HFF-Myc (cell line): Measurements from ENCODE around the gene DLGAP1.

Experiments used
- DNase-seq: peaks from one replicate; pipeline ENCODE4 v3.0.0-alpha.2; 2011; ENCODE audit warnings: low read depth; ENCODE audit errors: extremely low read depth
- H3K4me3 ChIP-seq: replicated peaks from 2 replicates; pipeline ENCODE4 v1.5.1; 2011; ENCODE audit warnings: low read depth, mild to moderate bottlenecking, control low read depth, low read length
- TF ChIP-seq, protein P1 (sequence below): IDR thresholded peaks from 2 replicates; pipeline ENCODE4 v1.5.1; 2012; ENCODE audit warnings: mild to moderate bottlenecking, low read depth, low read length, control low read depth; ENCODE audit errors: missing control alignments

DLGAP1 gene

DNA sequence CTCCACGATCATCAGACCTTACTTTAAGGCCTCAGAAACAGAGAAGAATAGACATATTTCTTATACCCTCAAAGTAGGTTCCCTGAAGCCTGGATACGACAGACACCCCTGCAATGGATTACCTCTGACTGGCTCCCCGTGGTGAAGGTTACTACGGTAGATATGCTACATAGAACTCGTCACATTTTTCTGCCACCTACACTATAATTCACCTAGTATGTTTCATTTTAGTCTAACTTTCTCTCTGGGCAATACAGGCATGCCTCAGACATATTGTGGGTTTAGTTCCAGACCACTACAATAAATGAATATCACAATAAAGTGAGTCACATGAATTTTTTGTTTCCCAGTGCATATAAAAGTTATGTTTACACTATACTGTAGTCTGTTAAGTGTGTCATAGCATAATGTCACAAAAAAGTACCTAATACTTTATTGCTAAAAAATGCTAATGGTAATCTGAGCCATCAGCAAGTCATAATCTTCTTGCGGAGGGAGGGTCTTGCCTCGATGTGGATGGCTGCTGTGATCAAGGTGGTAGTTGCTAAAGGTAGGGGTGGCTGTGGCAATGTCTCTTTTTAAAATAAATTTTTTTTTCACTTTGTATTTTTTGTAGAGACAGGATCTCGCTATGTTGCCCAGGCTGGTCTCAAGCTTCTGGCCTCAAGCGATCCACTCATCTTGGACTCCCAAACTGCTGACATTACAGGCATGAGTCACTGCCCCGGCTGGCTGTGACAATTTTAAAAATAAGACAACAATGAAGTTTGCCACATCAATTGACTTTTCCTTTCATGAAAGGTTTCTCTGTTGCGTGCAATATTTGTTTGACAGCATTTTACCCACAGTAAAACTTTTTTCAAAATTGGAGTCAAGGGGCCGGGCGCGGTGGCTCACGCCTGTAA, 940.5 kb downstream of the DLGAP1 start:
- H3K4me3 ChIP-seq, result no peak overlapping the region
- TF ChIP-seq, protein P1, sequence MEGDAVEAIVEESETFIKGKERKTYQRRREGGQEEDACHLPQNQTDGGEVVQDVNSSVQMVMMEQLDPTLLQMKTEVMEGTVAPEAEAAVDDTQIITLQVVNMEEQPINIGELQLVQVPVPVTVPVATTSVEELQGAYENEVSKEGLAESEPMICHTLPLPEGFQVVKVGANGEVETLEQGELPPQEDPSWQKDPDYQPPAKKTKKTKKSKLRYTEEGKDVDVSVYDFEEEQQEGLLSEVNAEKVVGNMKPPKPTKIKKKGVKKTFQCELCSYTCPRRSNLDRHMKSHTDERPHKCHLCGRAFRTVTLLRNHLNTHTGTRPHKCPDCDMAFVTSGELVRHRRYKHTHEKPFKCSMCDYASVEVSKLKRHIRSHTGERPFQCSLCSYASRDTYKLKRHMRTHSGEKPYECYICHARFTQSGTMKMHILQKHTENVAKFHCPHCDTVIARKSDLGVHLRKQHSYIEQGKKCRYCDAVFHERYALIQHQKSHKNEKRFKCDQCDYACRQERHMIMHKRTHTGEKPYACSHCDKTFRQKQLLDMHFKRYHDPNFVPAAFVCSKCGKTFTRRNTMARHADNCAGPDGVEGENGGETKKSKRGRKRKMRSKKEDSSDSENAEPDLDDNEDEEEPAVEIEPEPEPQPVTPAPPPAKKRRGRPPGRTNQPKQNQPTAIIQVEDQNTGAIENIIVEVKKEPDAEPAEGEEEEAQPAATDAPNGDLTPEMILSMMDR, result no peak
- DNase-seq, result no peak

DNA sequence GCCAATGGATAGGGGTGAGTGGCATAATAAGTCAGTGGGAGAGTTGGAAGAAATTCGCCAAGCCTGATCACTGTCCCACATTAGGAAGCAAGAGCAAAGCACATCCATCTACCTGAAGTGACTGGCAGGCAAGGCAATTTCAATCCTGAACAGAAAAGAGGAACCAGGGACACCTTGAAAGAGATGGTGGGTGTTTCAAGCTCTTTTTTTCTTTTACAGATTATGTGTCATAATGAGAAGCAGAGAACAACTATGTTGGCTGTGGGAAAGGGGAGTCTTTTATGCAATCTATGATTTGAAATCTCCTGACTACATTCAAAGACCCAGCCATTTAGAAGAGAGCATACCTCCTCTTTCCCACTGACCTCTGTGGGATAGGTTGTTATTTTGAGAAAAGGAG, 941.6 kb downstream of the DLGAP1 start:
- H3K4me3 ChIP-seq, result no peak overlapping the region
- TF ChIP-seq, protein P1, result no peak
- no peak for DNase-seq

DNA sequence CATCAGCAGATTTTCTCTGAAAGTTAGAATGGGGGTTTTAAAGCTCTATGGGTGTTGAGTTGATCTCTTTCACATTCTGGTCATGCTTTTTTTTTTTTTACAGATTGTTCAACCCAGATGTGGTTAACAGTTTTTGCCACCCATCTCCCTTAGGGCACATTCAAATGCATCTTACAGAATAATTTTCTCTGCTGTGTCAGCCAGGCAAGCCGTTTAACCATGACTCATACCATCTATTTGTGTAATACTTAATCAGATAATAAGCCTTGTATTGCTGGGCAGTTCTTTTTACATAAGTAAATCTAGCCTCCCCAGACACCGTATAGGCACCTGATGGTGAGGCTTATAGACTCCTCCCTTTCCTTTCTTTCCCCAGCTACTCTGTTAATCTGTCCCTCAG, 943.1 kb downstream of the DLGAP1 start:
- no peak overlapping the region for H3K4me3 ChIP-seq
- DNase-seq, result peak; percentile 31
- TF ChIP-seq, protein P1, result no peak

DNA sequence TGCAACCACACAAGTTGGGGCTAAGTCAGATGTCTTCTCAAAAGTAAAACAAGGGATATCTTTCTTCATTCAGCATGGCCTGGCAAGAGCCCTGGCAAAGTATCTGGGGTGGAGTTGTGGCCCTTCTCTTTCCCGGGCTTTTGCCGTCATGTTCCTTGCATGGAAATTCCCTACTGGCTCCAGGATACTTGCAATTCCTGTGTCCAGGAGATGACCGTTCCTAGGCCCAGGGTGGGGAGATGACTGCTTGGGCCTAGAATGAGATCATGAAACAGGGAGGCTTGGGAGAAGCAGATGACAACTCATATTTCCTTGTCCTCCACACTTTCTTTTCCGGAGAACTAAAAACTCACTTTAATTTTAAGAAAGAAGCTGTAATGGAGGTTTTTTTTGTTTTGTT, 944.2 kb downstream of the DLGAP1 start:
- no peak overlapping the region for H3K4me3 ChIP-seq
- no peak for DNase-seq
- TF ChIP-seq, protein P1, result no peak

DNA sequence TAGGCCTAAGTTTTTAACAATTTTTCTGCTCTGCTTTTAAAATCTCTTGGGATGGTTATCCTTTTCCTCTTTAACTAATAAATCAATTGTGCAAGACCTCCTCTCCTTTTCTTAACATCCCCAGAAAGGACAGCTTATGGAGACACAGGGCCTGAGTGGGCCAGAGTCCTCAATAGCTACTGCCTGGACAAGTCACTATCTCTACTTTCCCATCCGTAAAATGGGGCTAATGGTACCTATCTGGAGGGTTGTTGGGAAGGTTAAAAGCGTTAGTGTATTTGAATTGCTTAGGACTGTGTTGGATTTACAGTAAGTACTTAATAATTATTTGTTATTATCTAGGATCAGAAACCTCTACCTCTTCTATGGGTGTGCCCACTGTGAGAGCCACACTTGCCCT, 945.1 kb downstream of the DLGAP1 start:
- TF ChIP-seq, protein P1, result no peak
- DNase-seq, result no peak

DNA sequence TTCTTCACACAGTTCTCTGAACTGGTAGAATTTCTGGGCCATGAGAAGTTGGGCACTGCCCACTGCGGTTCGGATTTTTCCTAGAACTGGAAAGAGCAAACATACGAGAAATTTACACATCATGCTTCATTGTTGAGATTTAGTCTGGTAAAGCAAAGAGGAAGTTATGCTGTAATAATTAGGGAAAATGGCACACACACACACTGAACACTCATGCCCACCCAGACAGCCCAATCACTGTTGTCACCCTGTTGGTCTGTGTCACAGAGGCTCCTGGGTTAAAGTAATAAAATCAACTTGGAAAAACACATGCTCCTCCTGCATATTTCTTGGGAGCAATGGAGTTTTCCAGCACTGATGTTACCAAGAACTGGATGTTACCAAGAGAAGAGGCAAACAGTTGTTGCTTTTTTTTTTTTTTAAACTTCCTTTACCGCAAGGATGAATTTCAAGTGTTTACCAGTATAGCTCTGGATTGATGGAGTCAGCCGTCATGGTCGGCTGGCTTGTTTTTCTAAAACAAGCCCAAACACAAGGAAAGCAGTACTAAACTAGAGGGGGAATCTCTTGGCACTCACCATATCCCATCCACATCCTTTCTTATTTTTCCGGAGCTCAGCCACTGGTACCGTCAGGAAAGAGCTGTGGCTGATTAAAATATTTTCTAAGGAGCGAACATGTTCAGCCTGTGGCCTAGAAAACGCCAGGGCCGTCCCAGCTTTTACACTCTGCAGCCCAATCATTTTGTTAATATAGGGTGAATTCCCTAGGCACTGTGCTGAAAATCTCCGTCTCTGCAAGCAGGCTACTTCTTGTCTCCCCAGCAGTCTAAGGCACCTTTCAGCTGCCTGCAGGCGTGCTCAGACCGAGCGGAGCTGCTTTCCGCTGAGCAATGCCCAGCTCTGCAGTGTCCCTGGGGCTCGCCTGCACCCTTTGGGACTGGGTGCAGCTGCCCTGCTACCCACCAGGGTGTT, 946.2 kb downstream of the DLGAP1 start:
- H3K4me3 ChIP-seq, result no peak overlapping the region
- no peak for DNase-seq
- TF ChIP-seq, protein P1, result no peak

More for the DNA sequence above, 945.1 kb downstream of the DLGAP1 start:
- H3K4me3 ChIP-seq, result no peak overlapping the region
